Keratinocyte (primary cell): ENCODE data around the gene MEG3. TPM values are rescaled to one million over a fixed set of nuclear protein-coding genes. Genes with fewer than 3 reads are reported as not detected.

Experiments used
- DNase-seq: peaks from one replicate; pipeline ENCODE4 v3.0.0-alpha.2; 2011; ENCODE audit warnings: low read depth, missing footprints, low spot score
- FAIRE-seq: peaks from 2 replicates; lab custom pipeline; 2011; peaks lifted over from hg19 to GRCh38; lab: Jason Lieb, UNC
- H2AFZ ChIP-seq: 2 replicates; pipeline ENCODE4 v1.6.0; 2012; ENCODE audit warnings: low read length, control low read depth, inconsistent platforms; ENCODE audit not compliant: control insufficient read depth
- H3K27ac ChIP-seq: 2 replicates; pipeline ENCODE4 v1.5.1; 2011; ENCODE audit warnings: low read length; ENCODE audit not compliant: control insufficient read depth, insufficient read depth
- H3K27me3 ChIP-seq: 3 replicates; pipeline ENCODE4 v1.6.0; 2011; ENCODE audit warnings: low read length; ENCODE audit not compliant: control insufficient read depth, insufficient read depth; ENCODE audit errors: extremely low read depth
- H3K36me3 ChIP-seq, 2 experiments: 2 replicates in 1 of 2; 3 replicates in 1 of 2; pipeline ENCODE4 v1.5.1; 2011; ENCODE audit warnings: low read length in 2 of 2, mild to moderate bottlenecking in 1 of 2; ENCODE audit not compliant: control insufficient read depth in 2 of 2, insufficient read depth in 2 of 2; ENCODE audit errors: extremely low read depth in 1 of 2
- H3K4me1 ChIP-seq: 3 replicates; pipeline ENCODE4 v1.5.1; 2011; ENCODE audit warnings: low read length; ENCODE audit not compliant: control insufficient read depth, insufficient read depth; ENCODE audit errors: extremely low read depth
- H3K4me2 ChIP-seq: 3 replicates; pipeline ENCODE4 v1.6.0; 2011; ENCODE audit warnings: low read depth, low read length; ENCODE audit not compliant: control insufficient read depth, insufficient read depth; ENCODE audit errors: extremely low read depth
- H3K4me3 ChIP-seq, 3 experiments: fragments of 200-600 bp in 1 of 3; sonication (generic) in 1 of 3; 2 replicates in 2 of 3; 3 replicates in 1 of 3; pipeline ENCODE4 v1.5.1; 2011 to 2016; ENCODE audit warnings: low read length in 3 of 3, mild to moderate bottlenecking in 3 of 3, control low read depth in 2 of 3, inconsistent platforms in 1 of 3, low read depth in 1 of 3, mixed read lengths in 1 of 3, mixed run types in 1 of 3, moderate library complexity in 1 of 3; ENCODE audit not compliant: control insufficient read depth in 2 of 3, insufficient read depth in 2 of 3; ENCODE audit errors: extremely low read depth in 1 of 3
- H3K79me2 ChIP-seq: 2 replicates; pipeline ENCODE4 v1.6.0; 2012; ENCODE audit warnings: low read length; ENCODE audit not compliant: control insufficient read depth, insufficient read depth
- H3K9ac ChIP-seq: 3 replicates; pipeline ENCODE4 v1.6.0; 2011; ENCODE audit warnings: low read length; ENCODE audit not compliant: control insufficient read depth, insufficient read depth; ENCODE audit errors: extremely low read depth
- H3K9me1 ChIP-seq: 3 replicates; pipeline ENCODE4 v1.6.0; 2011; ENCODE audit warnings: low read length; ENCODE audit not compliant: control insufficient read depth, insufficient read depth; ENCODE audit errors: extremely low read depth
- H3K9me3 ChIP-seq: 2 replicates; pipeline ENCODE4 v1.5.1; 2012; ENCODE audit warnings: low read depth, low read length; ENCODE audit not compliant: control insufficient read depth
- H4K20me1 ChIP-seq: 3 replicates; pipeline ENCODE4 v1.6.0; 2011; ENCODE audit warnings: low read length; ENCODE audit not compliant: control insufficient read depth, insufficient read depth; ENCODE audit errors: extremely low read depth
- CTCF ChIP-seq, 3 experiments: IDR thresholded peaks in 1 of 3; conservative IDR thresholded peaks in 1 of 3; optimal IDR thresholded peaks in 1 of 3; 2 replicates in 2 of 3; 3 replicates in 1 of 3; pipeline versions ENCODE3 to v1.5.1; 2011; ENCODE audit warnings: low read length in 3 of 3, mild to moderate bottlenecking in 3 of 3, moderate library complexity in 2 of 3, control low read depth in 1 of 3, inconsistent platforms in 1 of 3; ENCODE audit not compliant: insufficient read depth in 2 of 3; ENCODE audit errors: extremely low read depth in 1 of 3
- EZH2 ChIP-seq: IDR thresholded peaks from one replicate; pipeline ENCODE4 v1.6.1; 2012; ENCODE audit warnings: inconsistent platforms, mild to moderate bottlenecking, low read length, moderate library complexity
- dilution Hi-C: fragments of 300-500 bp; cut with MboI; formaldehyde crosslinking; loops from one replicate; pipeline ENCODE4 v1.7.0; 2020; ENCODE audit warnings: low sequenced_read_pairs; ENCODE audit not compliant: extremely low pct_ligation_motif_present
- polyA plus RNA-seq, 5 experiments: library from polyadenylated mRNA; depleted of rRNA in 3 of 5; stranded (reverse) in 3 of 5; stranded (forward) in 1 of 5; unstranded in 1 of 5; fragments of >200 nt; gene quantifications; 1 replicate in 1 of 5; 2 replicates in 3 of 5; 3 replicates in 1 of 5; pipeline versions ENCODE4 v1.2.1 to v1.2.3, GENCODE V29; 2011 to 2012; ENCODE audit warnings: missing spikeins in 2 of 5, low read depth in 1 of 5, low replicate concordance in 1 of 5

Gene MEG3
- polyA plus RNA-seq, 1 donor (not counting 4 experiments of a cell fraction or from before 2014, with no cell fraction given) = 5.6 TPM

- Histone ChIP-seq H3K4me1 (no peaks in the 10 kb centered on the region), H3K27me3 (peaks cover 39% of the 10 kb centered on the region), H3K4me3 (no peak overlapping the region), H3K9me1 (no peaks in the 10 kb centered on the region), H4K20me1 (no peaks in the 10 kb centered on the region), H3K4me2 (no peak overlapping the region), H3K79me2 (no peaks in the 10 kb centered on the region), H3K9ac (no peak overlapping the region), H3K9me3 (no peaks in the 10 kb centered on the region), H3K27ac (no peak overlapping the region), H3K36me3 (no peaks in the 10 kb centered on the region), H2AFZ (no peak overlapping the region)
- no peak for DNase-seq
- dilution Hi-C loops = no loop called here
- FAIRE-seq = no peak
- TF ChIP-seq CTCF (optimal IDR thresholded peaks at IDR 0.05 in 1 of 3, IDR thresholded peaks at IDR 0.05 in 1 of 3, conservative IDR thresholded peaks at IDR 0.05 in 1 of 3; ENCODE audit: extremely low read depth in 1 of 3, insufficient read depth in 2 of 3, low read length in 3 of 3) (no peak), EZH2 (no peak)
Measured at GRCh38 chr14:100822532-100823296, 3.2 kb upstream of the MEG3 start.

- dilution Hi-C loops = no loop called here
Measured at GRCh38 chr14:100823413-100824080, 2.4 kb upstream of the MEG3 start.

More at GRCh38 chr14:100823413-100824080, 2.4 kb upstream of the MEG3 start:
- FAIRE-seq (no peak), DNase-seq (no peak)
- Histone ChIP-seq H3K9ac (no peak overlapping the region), H3K4me3 (no peak overlapping the region), H3K27me3 (peaks cover 41% of the 10 kb centered on the region), H3K9me3 (no peaks in the 10 kb centered on the region), H3K4me2 (no peak overlapping the region), H3K9me1 (no peaks in the 10 kb centered on the region), H3K4me1 (no peaks in the 10 kb centered on the region), H3K36me3 (no peaks in the 10 kb centered on the region), H3K79me2 (no peaks in the 10 kb centered on the region), H4K20me1 (no peaks in the 10 kb centered on the region), H2AFZ (no peak overlapping the region), H3K27ac (no peak overlapping the region)
- no peak for TF ChIP-seq CTCF (optimal IDR thresholded peaks at IDR 0.05 in 1 of 3, IDR thresholded peaks at IDR 0.05 in 1 of 3, conservative IDR thresholded peaks at IDR 0.05 in 1 of 3; ENCODE audit: extremely low read depth in 1 of 3, insufficient read depth in 2 of 3, low read length in 3 of 3)
- TF ChIP-seq EZH2 = no peak
